CD4-positive, alpha-beta T cell treated with Interleukin-17A for 4 hours (primary cell): ENCODE data around the gene SLC26A5.
"Not testable (repeated sequence)": the region's sequence is repeated elsewhere in the genome, so short reads cannot be mapped to it uniquely, and the experiment has no call there.

ENCODE experiments used
- DNase-seq: peaks from one replicate; pipeline ENCODE4 v3.0.0-alpha.2; 2020; ENCODE audit warnings: mixed read lengths

The SLC26A5 gene

GRCh38 chr7:103405789-103406613 is 40.0 kb downstream of the SLC26A5 start:
- not testable (repeated sequence) for DNase-seq

GRCh38 chr7:103399687-103400086 is 46.3 kb downstream of the SLC26A5 start:
- DNase-seq, result not testable (repeated sequence)

GRCh38 chr7:103398483-103399127 is 47.4 kb downstream of the SLC26A5 start:
- DNase-seq, result no peak

GRCh38 chr7:103396471-103396870 is 49.5 kb downstream of the SLC26A5 start:
- DNase-seq, result no peak

GRCh38 chr7:103395071-103395470 is 50.9 kb downstream of the SLC26A5 start:
- DNase-seq, result no peak

GRCh38 chr7:103394566-103394965 is 51.4 kb downstream of the SLC26A5 start:
- no peak for DNase-seq

GRCh38 chr7:103391976-103392375 is 54.0 kb downstream of the SLC26A5 start:
- DNase-seq, result no peak

GRCh38 chr7:103391150-103391549 is 54.9 kb downstream of the SLC26A5 start:
- no peak for DNase-seq

GRCh38 chr7:103389263-103389662 is 56.7 kb downstream of the SLC26A5 start:
- DNase-seq, result no peak

GRCh38 chr7:103388469-103389140 is 57.4 kb downstream of the SLC26A5 start:
- no peak for DNase-seq

GRCh38 chr7:103387242-103387641 is 58.8 kb downstream of the SLC26A5 start:
- DNase-seq, result no peak

- DNase-seq, result no peak
These were observed 64.0 kb downstream of the SLC26A5 start for GRCh38 chr7:103382032-103382402.

- DNase-seq, result no peak
These were observed 64.6 kb downstream of the SLC26A5 start for GRCh38 chr7:103381280-103382031.

GRCh38 chr7:103380395-103381191 is 65.4 kb downstream of the SLC26A5 start:
- no peak for DNase-seq

- no peak for DNase-seq
These were observed 66.6 kb downstream of the SLC26A5 start for GRCh38 chr7:103379270-103379975.

GRCh38 chr7:103373866-103374643 is 72.0 kb downstream of the SLC26A5 start:
- no peak for DNase-seq

GRCh38 chr7:103369432-103369831 is 76.6 kb downstream of the SLC26A5 start:
- DNase-seq, result no peak

- no peak for DNase-seq
These were observed 96.2 kb downstream of the SLC26A5 start for GRCh38 chr7:103349805-103350204.

GRCh38 chr7:103348959-103349358 is 97.0 kb downstream of the SLC26A5 start:
- DNase-seq, result no peak

- DNase-seq, result no peak
These were observed 97.6 kb downstream of the SLC26A5 start for GRCh38 chr7:103348452-103348851.
